ENCODE measurements around the gene MPDZ.

The MPDZ gene

DNA sequence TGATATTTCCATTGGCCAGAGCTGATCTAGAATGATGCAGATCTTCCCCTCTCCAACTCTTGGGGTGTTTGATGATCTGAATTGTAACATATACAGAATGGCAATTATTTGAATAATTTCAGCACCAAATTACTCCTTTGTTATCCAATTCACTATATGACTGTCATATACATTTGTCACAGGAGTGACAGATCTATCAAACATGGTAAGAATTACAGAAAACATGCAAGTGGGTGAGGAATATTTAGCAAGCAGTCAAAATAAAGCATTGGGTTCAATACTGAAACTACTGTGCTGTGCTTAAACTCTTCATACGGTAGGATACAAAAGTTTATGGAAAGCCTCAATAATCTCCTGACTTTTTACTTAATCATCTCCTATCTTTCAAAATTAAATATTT is 8.8 kb downstream of the MPDZ start:
- TF ChIP-seq, protein P1, sequence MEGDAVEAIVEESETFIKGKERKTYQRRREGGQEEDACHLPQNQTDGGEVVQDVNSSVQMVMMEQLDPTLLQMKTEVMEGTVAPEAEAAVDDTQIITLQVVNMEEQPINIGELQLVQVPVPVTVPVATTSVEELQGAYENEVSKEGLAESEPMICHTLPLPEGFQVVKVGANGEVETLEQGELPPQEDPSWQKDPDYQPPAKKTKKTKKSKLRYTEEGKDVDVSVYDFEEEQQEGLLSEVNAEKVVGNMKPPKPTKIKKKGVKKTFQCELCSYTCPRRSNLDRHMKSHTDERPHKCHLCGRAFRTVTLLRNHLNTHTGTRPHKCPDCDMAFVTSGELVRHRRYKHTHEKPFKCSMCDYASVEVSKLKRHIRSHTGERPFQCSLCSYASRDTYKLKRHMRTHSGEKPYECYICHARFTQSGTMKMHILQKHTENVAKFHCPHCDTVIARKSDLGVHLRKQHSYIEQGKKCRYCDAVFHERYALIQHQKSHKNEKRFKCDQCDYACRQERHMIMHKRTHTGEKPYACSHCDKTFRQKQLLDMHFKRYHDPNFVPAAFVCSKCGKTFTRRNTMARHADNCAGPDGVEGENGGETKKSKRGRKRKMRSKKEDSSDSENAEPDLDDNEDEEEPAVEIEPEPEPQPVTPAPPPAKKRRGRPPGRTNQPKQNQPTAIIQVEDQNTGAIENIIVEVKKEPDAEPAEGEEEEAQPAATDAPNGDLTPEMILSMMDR (IDR thresholded peaks at IDR 0.05; ENCODE audit: low read depth, low read length) = no peak
- no peaks in the 10 kb centered on the region for H3K27me3 ChIP-seq (ENCODE audit: insufficient read depth, low read depth, severe bottlenecking)
- no peaks in the 10 kb centered on the region for H3K9me3 ChIP-seq (ENCODE audit: severe bottlenecking)
- H3K4me3 ChIP-seq (ENCODE audit: low read depth, low read length) = no peak overlapping the region
- DNase-seq = no peak
- no peaks in the 10 kb centered on the region for H3K36me3 ChIP-seq
- no peak overlapping the region for H3K27ac ChIP-seq

DNA sequence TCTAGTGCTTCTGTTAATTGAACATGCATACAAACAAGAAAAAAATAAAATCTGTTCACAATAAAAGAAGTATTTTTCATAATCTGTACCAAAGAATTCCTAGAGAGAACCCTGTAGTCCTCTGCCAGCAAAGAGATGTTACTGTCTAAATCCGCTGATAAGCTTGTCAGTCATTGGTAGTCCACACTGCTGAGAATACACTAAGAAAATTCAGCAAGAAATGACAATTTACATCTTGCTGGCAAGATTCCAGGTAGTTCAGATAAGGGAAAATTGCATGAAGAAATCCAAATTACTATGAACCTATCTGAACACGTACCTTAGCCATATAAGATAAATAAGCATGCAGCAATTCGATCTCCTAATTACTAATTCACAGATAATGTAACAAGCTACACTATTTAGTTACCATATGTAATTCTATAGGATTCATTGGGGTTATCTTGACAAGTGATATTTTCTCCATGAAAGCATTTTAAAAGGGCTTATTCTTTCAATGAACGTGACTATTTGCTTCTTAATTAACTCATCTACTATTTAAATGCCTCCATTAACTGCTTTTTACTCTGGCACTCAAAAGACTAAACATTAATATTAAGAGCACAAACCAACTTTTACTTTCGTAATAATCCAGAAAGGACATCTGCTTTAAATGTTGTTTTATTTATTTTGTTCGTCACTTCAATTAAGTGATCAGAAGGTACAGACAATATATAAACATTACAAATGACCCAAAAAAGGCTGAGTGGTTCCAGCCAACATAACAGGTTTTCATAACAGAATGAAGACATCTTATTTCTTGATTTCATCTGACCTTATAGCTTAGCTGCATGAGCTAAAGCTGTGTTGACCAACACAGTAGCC is 9.7 kb downstream of the MPDZ start:
- H3K27me3 ChIP-seq (ENCODE audit: insufficient read depth, low read depth, severe bottlenecking) = no peaks in the 10 kb centered on the region
- no peak for DNase-seq
- no peak overlapping the region for H3K27ac ChIP-seq
- H3K9me3 ChIP-seq (ENCODE audit: severe bottlenecking) = no peaks in the 10 kb centered on the region
- H3K36me3 ChIP-seq = no peaks in the 10 kb centered on the region
- no peak overlapping the region for H3K4me3 ChIP-seq (ENCODE audit: low read depth, low read length)
- TF ChIP-seq, protein P1 (IDR thresholded peaks at IDR 0.05; ENCODE audit: low read depth, low read length) = no peak

DNA sequence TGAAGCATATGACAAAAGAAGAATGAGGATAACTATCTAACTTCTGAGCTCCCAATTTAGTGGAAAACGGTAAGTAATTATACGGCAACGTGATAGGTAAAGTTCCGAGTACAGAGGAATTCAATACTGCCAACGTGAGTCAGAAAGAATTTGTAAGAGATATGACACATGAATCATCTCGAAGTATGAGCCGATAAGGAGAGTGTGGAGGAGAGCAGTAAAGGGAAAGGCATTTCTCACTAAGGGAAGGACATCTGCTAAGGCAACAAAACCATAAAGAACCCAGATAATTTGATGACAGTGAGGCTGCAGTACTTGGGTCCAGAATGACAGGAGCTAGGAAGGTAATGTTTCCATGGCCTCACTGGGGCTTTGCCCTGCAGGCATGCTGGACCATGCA is 11.0 kb downstream of the MPDZ start:
- no peaks in the 10 kb centered on the region for H3K27me3 ChIP-seq (ENCODE audit: insufficient read depth, low read depth, severe bottlenecking)
- no peak for DNase-seq
- H3K4me3 ChIP-seq (ENCODE audit: low read depth, low read length) = no peak overlapping the region
- no peaks in the 10 kb centered on the region for H3K9me3 ChIP-seq (ENCODE audit: severe bottlenecking)
- H3K36me3 ChIP-seq = no peaks in the 10 kb centered on the region
- TF ChIP-seq, protein P1 (IDR thresholded peaks at IDR 0.05; ENCODE audit: low read depth, low read length) = no peak
- no peak overlapping the region for H3K27ac ChIP-seq

DNA sequence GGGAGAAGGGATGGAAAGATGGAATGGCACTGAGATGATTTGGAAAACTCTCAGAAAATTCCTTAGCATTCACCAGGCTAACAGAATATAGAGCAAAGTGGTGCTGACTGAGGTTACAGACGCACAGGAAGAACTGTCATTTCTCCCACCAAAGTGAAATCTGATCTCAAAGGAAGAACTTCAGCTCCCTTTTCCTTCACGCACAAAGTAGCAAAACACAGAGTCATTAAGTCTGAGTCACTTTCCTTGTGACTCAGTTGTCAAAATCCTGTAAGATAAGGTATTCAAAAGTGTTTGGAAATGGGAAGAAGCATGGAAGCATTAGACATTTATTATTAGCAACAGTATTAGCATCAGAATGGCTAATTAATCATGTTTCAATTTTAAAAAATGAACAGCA is 11.7 kb downstream of the MPDZ start:
- DNase-seq = no peak
- no peak overlapping the region for H3K27ac ChIP-seq
- H3K9me3 ChIP-seq (ENCODE audit: severe bottlenecking) = no peaks in the 10 kb centered on the region
- H3K4me3 ChIP-seq (ENCODE audit: low read depth, low read length) = no peak overlapping the region
- no peaks in the 10 kb centered on the region for H3K27me3 ChIP-seq (ENCODE audit: insufficient read depth, low read depth, severe bottlenecking)
- no peaks in the 10 kb centered on the region for H3K36me3 ChIP-seq
- TF ChIP-seq, protein P1 (IDR thresholded peaks at IDR 0.05; ENCODE audit: low read depth, low read length) = no peak

DNA sequence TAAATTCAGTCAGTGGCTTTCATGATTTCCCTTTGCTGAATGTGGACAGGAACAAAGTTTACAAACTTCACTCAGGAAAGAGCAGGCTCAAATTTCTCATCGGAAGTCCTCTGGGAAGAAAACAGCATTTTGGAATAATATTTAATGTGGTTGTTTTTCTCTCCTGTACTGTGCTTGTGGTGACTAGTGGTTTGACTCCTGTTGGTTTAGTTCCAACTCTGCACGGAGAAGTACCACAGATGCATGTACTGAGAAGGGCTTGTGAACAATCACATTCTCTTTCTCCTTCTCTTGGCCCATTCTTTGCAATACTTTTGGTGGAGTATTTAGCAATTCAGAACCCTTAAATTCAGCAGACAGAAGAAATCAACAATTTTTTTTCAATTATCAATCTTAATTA is 13.3 kb downstream of the MPDZ start:
- TF ChIP-seq, protein P1 (IDR thresholded peaks at IDR 0.05; ENCODE audit: low read depth, low read length) = no peak
- no peak overlapping the region for H3K27ac ChIP-seq
- no peaks in the 10 kb centered on the region for H3K27me3 ChIP-seq (ENCODE audit: insufficient read depth, low read depth, severe bottlenecking)
- H3K4me3 ChIP-seq (ENCODE audit: low read depth, low read length) = no peak overlapping the region
- no peak for DNase-seq
- no peaks in the 10 kb centered on the region for H3K9me3 ChIP-seq (ENCODE audit: severe bottlenecking)
- H3K36me3 ChIP-seq = no peaks in the 10 kb centered on the region

DNA sequence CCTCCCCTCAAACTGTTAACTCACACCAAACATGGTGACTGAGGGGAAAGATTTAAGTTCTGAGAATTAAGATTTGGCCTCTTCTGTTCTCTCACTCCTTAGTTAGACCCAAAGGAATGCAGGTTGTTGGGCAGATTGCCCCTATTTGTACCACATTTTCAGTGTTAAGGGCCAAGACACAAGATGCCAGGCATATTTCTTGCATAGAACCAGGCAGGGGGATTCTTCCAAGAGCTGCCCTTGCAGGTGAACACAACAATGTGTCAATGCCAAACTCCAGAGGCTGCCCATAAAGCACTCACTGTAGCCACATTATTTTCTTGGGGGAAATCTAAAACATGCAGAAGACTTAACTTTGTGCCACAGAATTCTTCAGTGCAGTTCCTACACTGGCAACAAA is 14.7 kb downstream of the MPDZ start:
- TF ChIP-seq, protein P1 (IDR thresholded peaks at IDR 0.05; ENCODE audit: low read depth, low read length) = no peak
- DNase-seq = no peak
- H3K4me3 ChIP-seq (ENCODE audit: low read depth, low read length) = no peak overlapping the region
- H3K27ac ChIP-seq = no peak overlapping the region
- H3K9me3 ChIP-seq (ENCODE audit: severe bottlenecking) = no peaks in the 10 kb centered on the region
- no peaks in the 10 kb centered on the region for H3K27me3 ChIP-seq (ENCODE audit: insufficient read depth, low read depth, severe bottlenecking)
- no peaks in the 10 kb centered on the region for H3K36me3 ChIP-seq

All from WERI-Rb-1 (cell line).